PC-3 (cell line): Measurements from ENCODE around the gene GATC. TPM values are rescaled to one million over a fixed set of nuclear protein-coding genes. Genes with fewer than 3 reads are reported as not detected.
"Not testable (repeated sequence)": the region's sequence is repeated elsewhere in the genome, so short reads cannot be mapped to it uniquely, and the experiment has no call there.

ENCODE experiments used
- ATAC-seq: fragments of 200-7000 bp; cut with Tn5 transposase; 2 replicates; pipeline ENCODE4 v1.9.1; 2020; ENCODE audit warnings: mild to moderate bottlenecking, moderate library complexity
- BruUV-seq: library from RNA; stranded (reverse); fragments of 400-500 nt; replicated peaks from 2 replicates; lab custom pipeline; 2021; lab: Mats Ljungman, UMichigan
- CTCF ChIA-PET: fragments of 300-600 bp; sonication (Branson Sonifier 250); formaldehyde crosslinking; loops from one replicate; lab custom pipeline; 2022; ENCODE audit warnings: antibody characterized with exemption; lab: Charles Lee
- POLR2A ChIA-PET: fragments of 300-600 bp; sonication (Branson Sonifier 250); formaldehyde crosslinking; loops from one replicate; lab custom pipeline; 2022; ENCODE audit warnings: antibody characterized with exemption; ENCODE audit not compliant: unreplicated experiment; lab: Charles Lee
- DNase-seq: peaks from one replicate; pipeline ENCODE4 v3.0.0-alpha.2; 2015
- H2AFZ ChIP-seq: fragments of 300-600 bp; sonication (generic); 2 replicates; pipeline ENCODE4 v1.6.0; 2016; ENCODE audit warnings: antibody characterized with exemption, low read length
- H3F3A ChIP-seq: fragments of 300-600 bp; sonication (generic); one replicate; pipeline ENCODE4 v1.6.0; 2017; ENCODE audit warnings: antibody characterized with exemption, low read length, control low read depth, mild to moderate bottlenecking; ENCODE audit not compliant: unreplicated experiment
- H3K27ac ChIP-seq: fragments of 300-600 bp; sonication (generic); 2 replicates; pipeline ENCODE4 v1.5.1; 2016; ENCODE audit warnings: mild to moderate bottlenecking, low read length
- H3K27me3 ChIP-seq: fragments of 300-600 bp; sonication (generic); 2 replicates; pipeline ENCODE4 v1.6.1; 2016; ENCODE audit warnings: low read length, mixed read lengths
- H3K36me3 ChIP-seq: fragments of 300-600 bp; sonication (generic); 2 replicates; pipeline ENCODE4 v1.6.1; 2016; ENCODE audit warnings: low read depth, mixed run types, low read length, mixed read lengths
- H3K4me1 ChIP-seq: fragments of 300-600 bp; sonication (generic); 2 replicates; pipeline ENCODE4 v1.5.1; 2016; ENCODE audit warnings: low read length; ENCODE audit not compliant: insufficient read depth
- H3K4me2 ChIP-seq: fragments of 300-600 bp; sonication (generic); 2 replicates; pipeline ENCODE4 v1.6.0; 2016; ENCODE audit warnings: low read length
- H3K4me3 ChIP-seq: fragments of 300-600 bp; sonication (generic); 2 replicates; pipeline ENCODE4 v1.5.1; 2016; ENCODE audit warnings: mild to moderate bottlenecking, low read length, mixed read lengths
- H3K79me2 ChIP-seq: fragments of 300-600 bp; sonication (generic); 2 replicates; pipeline ENCODE4 v1.6.1; 2017; ENCODE audit warnings: low read length, mixed read lengths
- H3K9ac ChIP-seq: fragments of 300-600 bp; sonication (generic); 2 replicates; pipeline ENCODE4 v1.6.0; 2016; ENCODE audit warnings: mild to moderate bottlenecking, low read length
- H3K9me2 ChIP-seq: fragments of 300-600 bp; sonication (generic); replicated peaks from 2 replicates; pipeline ENCODE4 v1.6.1; 2016; ENCODE audit warnings: mixed run types, low read length, mixed read lengths
- H3K9me3 ChIP-seq: fragments of 300-600 bp; sonication (generic); 2 replicates; pipeline ENCODE4 v1.6.1; 2016; ENCODE audit warnings: low read length, mixed read lengths
- H4K20me1 ChIP-seq: fragments of 300-600 bp; sonication (generic); 2 replicates; pipeline ENCODE4 v1.6.1; 2016; ENCODE audit warnings: low read length, mixed read lengths
- CTCF ChIP-seq: fragments of 300-600 bp; sonication (generic); conservative IDR thresholded peaks from 2 replicates; pipeline ENCODE4 v1.5.1; 2017; ENCODE audit warnings: antibody characterized with exemption, low read depth, mild to moderate bottlenecking, low read length
- EZH2 ChIP-seq: fragments of 300-600 bp; sonication (generic); IDR thresholded peaks from one replicate; pipeline ENCODE4 v1.6.1; 2017; ENCODE audit warnings: antibody characterized with exemption, mild to moderate bottlenecking, low read length; ENCODE audit not compliant: unreplicated experiment
- EZH2phosphoT487 ChIP-seq: fragments of 300-600 bp; sonication (generic); IDR thresholded peaks from 2 replicates; pipeline ENCODE4 v1.6.1; 2018; ENCODE audit warnings: mild to moderate bottlenecking, antibody characterized with exemption, low read length, borderline replicate concordance
- intact Hi-C: fragments of 100-400 bp; cut with micrococcal nuclease; formaldehyde crosslinking; loops from 2 replicates; pipeline ENCODE4 v1.9.0; 2023
- total RNA-seq: library from RNA; depleted of rRNA; stranded (reverse); fragments of >200 nt; gene quantifications from 2 replicates; pipeline ENCODE4 v1.2.3, GENCODE V29; 2014

GATC gene
- total RNA-seq, 1 experiment from 2014 or later, result 33.8 TPM

GRCh38 chr12:120485961-120486881 lies 40.0 kb downstream of the GATC start:
- CTCF ChIA-PET, result no interaction called here
- intact Hi-C loops, result no loop called here
- POLR2A ChIA-PET, result no interaction called here
- Histone ChIP-seq H3K9me3 (no peaks in the 10 kb centered on the region), H3K4me3 (no peak overlapping the region), H3F3A (no peaks in the 10 kb centered on the region), H3K27ac (no peak overlapping the region), H3K27me3 (no peaks in the 10 kb centered on the region), H3K4me1 (peaks cover 16% of the 10 kb centered on the region), H4K20me1 (no peaks in the 10 kb centered on the region), H3K36me3 (no peaks in the 10 kb centered on the region), H2AFZ (no peak overlapping the region), H3K9ac (no peak overlapping the region), H3K9me2 (no peaks in the 10 kb centered on the region), H3K79me2 (no peaks in the 10 kb centered on the region), H3K4me2 (no peak overlapping the region)
- no TSS peak for BruUV-seq
- ATAC-seq (no peak), DNase-seq (no peak)
- TF ChIP-seq EZH2 (no peak), EZH2phosphoT487 (no peak), CTCF (no peak)

DNA sequence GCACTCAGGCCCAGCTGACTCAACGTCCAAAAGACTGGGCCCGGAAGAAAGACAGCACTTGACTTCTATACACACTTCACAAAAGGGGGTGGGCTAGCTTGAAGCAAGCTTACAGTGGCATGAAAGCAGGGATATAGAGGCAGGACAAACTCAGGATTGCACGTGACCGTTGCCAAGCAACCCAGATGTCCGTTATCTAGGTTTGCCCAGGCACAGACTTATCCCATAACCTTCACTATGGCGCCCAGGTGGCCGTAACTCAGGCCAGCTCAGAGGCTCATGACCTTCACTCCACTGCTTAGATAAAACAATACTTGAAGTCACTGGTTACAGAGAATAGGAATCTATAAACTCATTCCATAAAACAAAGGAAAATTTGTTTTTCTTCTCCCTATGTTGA lies 41.3 kb downstream of the GATC start:
- H3K4me3 ChIP-seq, CTCF ChIA-PET, ATAC-seq, DNase-seq, H3K27me3 ChIP-seq, POLR2A ChIA-PET, H3K9me2 ChIP-seq, H3K27ac ChIP-seq, H2AFZ ChIP-seq, H3K4me2 ChIP-seq, H3K9ac ChIP-seq, H3K36me3 ChIP-seq, H3K9me3 ChIP-seq, H3F3A ChIP-seq, H3K79me2 ChIP-seq, BruUV-seq, intact Hi-C loops, H4K20me1 ChIP-seq: not testable (repeated sequence)
- peaks cover 13% of the 10 kb centered on the region for H3K4me1 ChIP-seq

DNA sequence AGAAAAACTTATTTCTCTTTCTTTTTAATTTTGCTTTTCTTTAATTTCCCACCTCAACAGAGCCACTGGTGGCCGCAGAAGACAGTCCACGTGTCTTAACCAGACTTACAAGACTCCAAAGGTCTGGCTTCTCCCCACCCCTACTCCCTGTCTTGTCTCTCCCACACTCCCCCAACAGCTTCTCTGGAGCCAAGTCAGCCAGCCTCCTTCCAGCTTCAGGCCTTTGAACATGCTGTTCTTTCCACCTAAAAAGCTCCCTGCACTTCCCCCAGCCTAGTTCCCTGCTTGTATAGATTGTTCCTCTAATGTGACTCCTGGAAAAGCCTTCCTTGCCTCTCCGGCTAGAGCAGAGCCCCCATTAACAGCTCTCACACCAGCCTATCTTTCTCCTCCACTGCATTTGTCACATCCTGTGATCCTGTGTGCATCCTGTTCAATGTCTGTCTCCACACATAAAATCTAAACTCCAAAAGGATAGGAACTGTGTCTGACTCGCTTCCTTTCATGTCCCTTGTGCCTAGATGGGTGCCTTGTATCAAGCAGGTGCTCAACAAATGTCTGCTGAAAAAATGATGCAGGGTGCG lies 41.9 kb downstream of the GATC start:
- no peak overlapping the region for H2AFZ ChIP-seq
- CTCF ChIA-PET, result interaction anchor here (0.8 kb wide), 1 partner anchor 18 kb away, joined by 4 read pairs; no protein-coding TSS in a partner anchor
- TF ChIP-seq EZH2, result no peak
- no peak for TF ChIP-seq CTCF
- no peak for TF ChIP-seq EZH2phosphoT487
- no peaks in the 10 kb centered on the region for H3K9me3 ChIP-seq
- POLR2A ChIA-PET, result no interaction called here
- no peaks in the 10 kb centered on the region for H3F3A ChIP-seq
- H4K20me1 ChIP-seq, result no peaks in the 10 kb centered on the region
- no peak overlapping the region for H3K27ac ChIP-seq
- no TSS peak for BruUV-seq
- H3K79me2 ChIP-seq, result no peaks in the 10 kb centered on the region
- peaks cover 13% of the 10 kb centered on the region for H3K4me1 ChIP-seq
- intact Hi-C loops, result no loop called here
- H3K9ac ChIP-seq, result no peak overlapping the region
- H3K9me2 ChIP-seq, result no peaks in the 10 kb centered on the region
- ATAC-seq, result no peak
- no peak overlapping the region for H3K4me2 ChIP-seq
- H3K36me3 ChIP-seq, result no peaks in the 10 kb centered on the region
- no peak overlapping the region for H3K4me3 ChIP-seq
- no peaks in the 10 kb centered on the region for H3K27me3 ChIP-seq
- no peak for DNase-seq
